ENCODE data around the gene TNFSF10. TPM values are rescaled to one million over a fixed set of nuclear protein-coding genes. Genes with fewer than 3 reads are reported as not detected.

The TNFSF10 gene
- total and polyA plus RNA-seq, 10 of the 15 experiments (the other 5 are each of a cell fraction or from before 2014, with no cell fraction given), result 2.1 to 12.3 (median 4.4) TPM

DNA sequence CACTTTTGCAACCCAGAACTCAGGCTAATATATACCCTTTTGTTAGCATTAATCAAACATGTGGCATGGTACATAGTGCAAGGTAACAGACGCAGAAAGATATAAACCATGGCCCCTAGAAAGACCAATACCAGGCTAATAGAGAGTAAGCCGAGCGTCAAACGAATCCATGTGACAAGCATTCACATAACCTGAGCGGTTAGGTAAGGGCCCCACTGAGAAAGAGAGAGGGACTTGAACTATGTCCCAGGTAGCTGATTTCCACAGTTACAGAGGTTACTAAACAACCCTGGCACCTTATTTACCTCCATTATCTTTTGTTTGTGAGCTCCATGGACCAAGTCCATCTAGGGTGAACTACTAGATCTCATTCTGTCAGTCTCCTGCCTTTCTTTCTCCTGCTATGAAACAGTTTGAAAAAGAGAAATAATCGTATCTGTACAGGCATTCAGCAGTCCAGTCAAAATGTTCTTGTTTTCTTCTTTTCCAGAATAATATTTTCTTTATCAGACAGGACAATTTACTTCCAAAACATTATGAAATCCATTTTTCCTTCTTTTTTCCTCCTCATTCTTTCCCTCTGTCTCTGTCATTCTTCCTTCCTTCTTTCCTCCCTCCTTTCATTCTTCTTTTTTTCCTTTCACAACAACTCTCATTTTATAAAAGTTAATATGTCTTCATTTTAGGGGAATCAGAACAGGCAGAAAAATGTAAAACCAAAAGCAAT lies 30.5 kb upstream of the TNFSF10 start:
- Histone ChIP-seq H3K9ac (ENCODE audit: control insufficient read depth, insufficient read depth, low read length) (no peak overlapping the region), H3K36me3 (ENCODE audit: control insufficient read depth in 2 of 2, insufficient read depth in 2 of 2, low read length in 1 of 2) (no peaks in the 10 kb centered on the region), H3K27me3 (replicated peaks in 1 of 2; ENCODE audit: control insufficient read depth in 2 of 2, insufficient read depth in 2 of 2, low read length in 1 of 2) (no peaks in the 10 kb centered on the region), H3K4me3 (no peak overlapping the region), H3K27ac (ENCODE audit: control insufficient read depth, insufficient read depth) (no peak overlapping the region), H3K9me3 (replicated peaks; ENCODE audit: control insufficient read depth, insufficient read depth, low read length) (no peaks in the 10 kb centered on the region), H3K4me1 (ENCODE audit: control insufficient read depth, insufficient read depth, low read length) (no peaks in the 10 kb centered on the region), H3K4me2 (ENCODE audit: control insufficient read depth, insufficient read depth) (no peak overlapping the region), H2AFZ (ENCODE audit: control insufficient read depth, low read depth, low read length) (no peak overlapping the region), H4K20me1 (ENCODE audit: control insufficient read depth, insufficient read depth) (no peaks in the 10 kb centered on the region), H3K79me2 (ENCODE audit: control insufficient read depth, insufficient read depth, low read length) (no peaks in the 10 kb centered on the region)
- WGBS (ENCODE audit: insufficient coverage, insufficient replicate concordance, low lambda C conversion rate, missing lambda C conversion rate), result 78% methylated on average over 6 of the region's 6 CpGs
- no peak for ATAC-seq
- ChIA-PET SMC1A (ENCODE audit: uncharacterized antibody, unreplicated experiment) (no interaction called here), CTCF (no interaction called here), POLR2A (interaction anchor here (0.5 kb wide), 1 partner anchor 40 kb away, joined by 3 read pairs; no protein-coding TSS in a partner anchor), RAD21 (ENCODE audit: unreplicated experiment) (no interaction called here)
- DNase-seq (ENCODE audit: low read depth, low spot score), result no peak
- TF ChIP-seq IKZF2 (IDR thresholded peaks at IDR 0.05), result no peak
- no peak for TF ChIP-seq ATF7 (IDR thresholded peaks at IDR 0.05; ENCODE audit: low read depth)
- no peak for TF ChIP-seq NR2C2 (IDR thresholded peaks at IDR 0.05; ENCODE audit: borderline replicate concordance, control insufficient read depth, insufficient read length, low read depth)
- TF ChIP-seq RFX5 (IDR thresholded peaks at IDR 0.05; ENCODE audit: low read depth, low read length), result no peak
- no peak for TF ChIP-seq ZSCAN29 (IDR thresholded peaks at IDR 0.05)
- no peak for TF ChIP-seq SUZ12 (IDR thresholded peaks at IDR 0.05; ENCODE audit: unreplicated experiment)
- TF ChIP-seq MYB (IDR thresholded peaks at IDR 0.05; ENCODE audit: borderline replicate concordance, low read depth, low read length), result no peak
- no peak for TF ChIP-seq PML (IDR thresholded peaks at IDR 0.05; ENCODE audit: low read length)
- no peak for TF ChIP-seq NFYA (IDR thresholded peaks at IDR 0.05; ENCODE audit: borderline replicate concordance, low read depth, low read length)
- no peak for TF ChIP-seq ETV6 (conservative IDR thresholded peaks at IDR 0.05 in 1 of 2, IDR thresholded peaks at IDR 0.05 in 1 of 2; ENCODE audit: borderline replicate concordance in 1 of 2, low read depth in 1 of 2)
- TF ChIP-seq TCF3 (IDR thresholded peaks at IDR 0.05; ENCODE audit: borderline replicate concordance, insufficient read depth, low read depth, low read length), result no peak
- no peak for TF ChIP-seq STAT1 (conservative IDR thresholded peaks at IDR 0.05)
- TF ChIP-seq, protein P1, sequence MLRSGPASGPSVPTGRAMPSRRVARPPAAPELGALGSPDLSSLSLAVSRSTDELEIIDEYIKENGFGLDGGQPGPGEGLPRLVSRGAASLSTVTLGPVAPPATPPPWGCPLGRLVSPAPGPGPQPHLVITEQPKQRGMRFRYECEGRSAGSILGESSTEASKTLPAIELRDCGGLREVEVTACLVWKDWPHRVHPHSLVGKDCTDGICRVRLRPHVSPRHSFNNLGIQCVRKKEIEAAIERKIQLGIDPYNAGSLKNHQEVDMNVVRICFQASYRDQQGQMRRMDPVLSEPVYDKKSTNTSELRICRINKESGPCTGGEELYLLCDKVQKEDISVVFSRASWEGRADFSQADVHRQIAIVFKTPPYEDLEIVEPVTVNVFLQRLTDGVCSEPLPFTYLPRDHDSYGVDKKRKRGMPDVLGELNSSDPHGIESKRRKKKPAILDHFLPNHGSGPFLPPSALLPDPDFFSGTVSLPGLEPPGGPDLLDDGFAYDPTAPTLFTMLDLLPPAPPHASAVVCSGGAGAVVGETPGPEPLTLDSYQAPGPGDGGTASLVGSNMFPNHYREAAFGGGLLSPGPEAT (IDR thresholded peaks at IDR 0.05; ENCODE audit: low read depth), result no peak
- TF ChIP-seq, protein P2, sequence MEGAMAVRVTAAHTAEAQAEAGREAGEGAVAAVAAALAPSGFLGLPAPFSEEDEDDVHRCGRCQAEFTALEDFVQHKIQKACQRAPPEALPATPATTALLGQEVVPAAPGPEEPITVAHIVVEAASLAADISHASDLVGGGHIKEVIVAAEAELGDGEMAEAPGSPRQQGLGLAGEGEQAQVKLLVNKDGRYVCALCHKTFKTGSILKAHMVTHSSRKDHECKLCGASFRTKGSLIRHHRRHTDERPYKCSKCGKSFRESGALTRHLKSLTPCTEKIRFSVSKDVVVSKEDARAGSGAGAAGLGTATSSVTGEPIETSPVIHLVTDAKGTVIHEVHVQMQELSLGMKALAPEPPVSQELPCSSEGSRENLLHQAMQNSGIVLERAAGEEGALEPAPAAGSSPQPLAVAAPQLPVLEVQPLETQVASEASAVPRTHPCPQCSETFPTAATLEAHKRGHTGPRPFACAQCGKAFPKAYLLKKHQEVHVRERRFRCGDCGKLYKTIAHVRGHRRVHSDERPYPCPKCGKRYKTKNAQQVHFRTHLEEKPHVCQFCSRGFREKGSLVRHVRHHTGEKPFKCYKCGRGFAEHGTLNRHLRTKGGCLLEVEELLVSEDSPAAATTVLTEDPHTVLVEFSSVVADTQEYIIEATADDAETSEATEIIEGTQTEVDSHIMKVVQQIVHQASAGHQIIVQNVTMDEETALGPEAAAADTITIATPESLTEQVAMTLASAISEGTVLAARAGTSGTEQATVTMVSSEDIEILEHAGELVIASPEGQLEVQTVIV (IDR thresholded peaks at IDR 0.05; ENCODE audit: borderline replicate concordance, partially characterized antibody), result no peak
- TF ChIP-seq CHD1 (IDR thresholded peaks at IDR 0.05; ENCODE audit: low read depth, low read length), result no peak
- intact Hi-C loops (cut with micrococcal nuclease; ENCODE audit: unreplicated experiment) (no loop called here), in situ Hi-C loops (cut with MboI) (no loop called here)
- BruUV-seq (replicated peaks), result no TSS peak
- no peak for FAIRE-seq

All from GM12878 (cell line).